Measurements from ENCODE around the gene CYTH1. TPM values are rescaled to one million over a fixed set of nuclear protein-coding genes. Genes with fewer than 3 reads are reported as not detected.
A peak's percentile ranks its signal among the peaks of the same experiment; 100 is the strongest.

CYTH1 gene
- total and polyA plus RNA-seq, 2 donors (not counting 1 experiment from before 2014, with no cell fraction given), result 255 to 353 TPM

DNA sequence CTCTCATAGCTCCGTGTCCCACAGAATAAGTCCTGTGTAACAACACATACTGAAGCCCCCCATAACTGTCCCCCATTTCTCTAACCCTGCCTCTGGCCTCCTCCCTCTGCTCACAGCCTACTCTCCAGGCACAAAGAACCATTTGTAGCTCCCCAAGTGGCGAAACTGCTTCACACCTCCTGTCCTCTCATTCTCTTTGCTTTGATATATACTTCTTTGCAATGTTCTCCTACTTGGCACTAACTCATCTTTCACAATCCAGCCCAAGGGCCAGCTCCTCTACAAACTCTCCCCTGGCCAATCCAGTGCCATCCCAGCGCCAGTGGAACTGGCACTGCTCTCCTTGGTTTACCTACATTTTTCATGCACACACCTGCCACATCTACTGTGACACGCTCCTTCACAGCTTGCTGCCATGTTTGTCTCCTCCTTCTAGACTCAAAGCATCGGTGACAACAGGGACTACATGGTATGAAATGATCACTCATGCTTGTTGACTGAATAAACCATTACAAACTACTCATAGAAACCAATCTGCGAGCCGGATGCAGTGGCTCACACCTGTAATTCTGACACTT lies 12.8 kb downstream of the CYTH1 start:
- peaks cover 41% of the 10 kb centered on the region for H3K4me1 Mint-ChIP-seq
- H3K36me3 ChIP-seq (replicated peaks in 1 of 2; ENCODE audit: control extremely low read depth in 1 of 2, control insufficient read depth in 1 of 2, extremely low read depth in 1 of 2, insufficient read depth in 2 of 2, low read length in 1 of 2), result peaks cover 0 to 9% of the 10 kb centered on the region in 2 experiments
- WGBS (ENCODE audit: insufficient coverage), result 96% methylated on average over 6 of the region's 7 CpGs
- peak overlapping the region; percentile 47 for H3K4me2 ChIP-seq (replicated peaks; ENCODE audit: low read depth, low read length, poor library complexity, severe bottlenecking)
- H2AFZ ChIP-seq (ENCODE audit: insufficient read depth, low read depth, low read length, poor library complexity, severe bottlenecking), result no peak overlapping the region
- no peak overlapping the region for H3K27ac Mint-ChIP-seq
- H3K4me3 ChIP-seq (ENCODE audit: control extremely low read depth in 1 of 5, extremely low read depth in 1 of 5, insufficient read depth in 1 of 5, low read depth in 2 of 5, low read length in 4 of 5), result peak overlapping the region in 1 of 5 experiments; percentile 9
- TF ChIP-seq, protein P1, sequence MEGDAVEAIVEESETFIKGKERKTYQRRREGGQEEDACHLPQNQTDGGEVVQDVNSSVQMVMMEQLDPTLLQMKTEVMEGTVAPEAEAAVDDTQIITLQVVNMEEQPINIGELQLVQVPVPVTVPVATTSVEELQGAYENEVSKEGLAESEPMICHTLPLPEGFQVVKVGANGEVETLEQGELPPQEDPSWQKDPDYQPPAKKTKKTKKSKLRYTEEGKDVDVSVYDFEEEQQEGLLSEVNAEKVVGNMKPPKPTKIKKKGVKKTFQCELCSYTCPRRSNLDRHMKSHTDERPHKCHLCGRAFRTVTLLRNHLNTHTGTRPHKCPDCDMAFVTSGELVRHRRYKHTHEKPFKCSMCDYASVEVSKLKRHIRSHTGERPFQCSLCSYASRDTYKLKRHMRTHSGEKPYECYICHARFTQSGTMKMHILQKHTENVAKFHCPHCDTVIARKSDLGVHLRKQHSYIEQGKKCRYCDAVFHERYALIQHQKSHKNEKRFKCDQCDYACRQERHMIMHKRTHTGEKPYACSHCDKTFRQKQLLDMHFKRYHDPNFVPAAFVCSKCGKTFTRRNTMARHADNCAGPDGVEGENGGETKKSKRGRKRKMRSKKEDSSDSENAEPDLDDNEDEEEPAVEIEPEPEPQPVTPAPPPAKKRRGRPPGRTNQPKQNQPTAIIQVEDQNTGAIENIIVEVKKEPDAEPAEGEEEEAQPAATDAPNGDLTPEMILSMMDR (IDR thresholded peaks at IDR 0.05), result no peak
- TF ChIP-seq EZH2 (IDR thresholded peaks at IDR 0.05; ENCODE audit: borderline replicate concordance, insufficient read depth, low read depth, low read length, poor library complexity, severe bottlenecking), result no peak
- no peak overlapping the region for H3K9ac ChIP-seq (ENCODE audit: low read length)
- peaks cover 38% of the 10 kb centered on the region for H4K20me1 ChIP-seq (ENCODE audit: control insufficient read depth, insufficient read depth, low read length, poor library complexity, severe bottlenecking)
- H3K79me2 ChIP-seq (ENCODE audit: control insufficient read depth, insufficient read depth, low read length), result peaks cover 100% of the 10 kb centered on the region
- POLR2A ChIA-PET, result interaction anchor here (1.9 kb wide), 1 partner anchor 10 kb away, joined by 10 read pairs; no protein-coding TSS in a partner anchor
- DNase-seq (no peak), ATAC-seq (ENCODE audit: low read depth) (no peak)
- H3K27me3 Mint-ChIP-seq, result no peaks in the 10 kb centered on the region
- no peaks in the 10 kb centered on the region for H3K9me3 ChIP-seq (ENCODE audit: control extremely low read depth in 1 of 3, control insufficient read depth in 2 of 3, insufficient read depth in 1 of 3, low read length in 2 of 3)
- intact Hi-C loops (cut with micrococcal nuclease), result no loop called here
- H3K27me3 ChIP-seq (replicated peaks in 1 of 4; ENCODE audit: control extremely low read depth in 1 of 4, control insufficient read depth in 3 of 4, insufficient read depth in 4 of 4, low read length in 3 of 4), result no peaks in the 10 kb centered on the region
- peak overlapping the region in 1 of 2 donors; percentile 70 for H3K27ac ChIP-seq (ENCODE audit: low read length in 2 of 2)
- CTCF ChIA-PET, result interaction anchor here (0.6 to 6.9 kb wide), 8 partner anchors 12 to 62 kb away, joined by 3 to 46 read pairs (median 5); no protein-coding TSS in a partner anchor
- H3K4me1 ChIP-seq (ENCODE audit: control insufficient read depth in 2 of 2, insufficient read depth in 2 of 2, low read length in 2 of 2), result peaks cover 89 to 98% of the 10 kb centered on the region in 2 donors
- H3K4me3 Mint-ChIP-seq, result no peak overlapping the region
- no peaks in the 10 kb centered on the region for H3K9me3 Mint-ChIP-seq (ENCODE audit: insufficient read depth)

DNA sequence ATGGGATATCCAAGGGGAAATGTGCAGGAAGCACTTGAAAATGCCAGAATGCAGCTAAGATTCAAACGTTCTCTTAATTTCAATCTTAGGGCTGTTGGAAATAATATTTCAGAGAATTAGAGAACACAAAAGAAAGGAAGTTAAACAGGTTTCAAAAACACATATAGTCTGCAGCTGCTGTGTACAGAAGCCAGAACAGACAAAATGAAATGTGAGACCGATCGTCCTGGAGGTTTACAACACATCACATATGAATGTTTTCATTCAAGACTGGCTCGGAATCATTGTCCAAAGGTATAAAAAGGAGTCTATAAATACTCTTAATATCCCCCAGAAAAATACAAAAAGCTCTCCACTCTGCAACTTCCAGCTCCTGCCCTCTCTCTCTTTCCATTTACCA lies 14.3 kb downstream of the CYTH1 start:
- intact Hi-C loops (cut with micrococcal nuclease), result no loop called here
- Histone ChIP-seq H3K27me3 (replicated peaks in 1 of 4; ENCODE audit: control extremely low read depth in 1 of 4, control insufficient read depth in 3 of 4, insufficient read depth in 4 of 4, low read length in 3 of 4) (no peaks in the 10 kb centered on the region), H3K9me3 (ENCODE audit: control extremely low read depth in 1 of 3, control insufficient read depth in 2 of 3, insufficient read depth in 1 of 3, low read length in 2 of 3) (no peaks in the 10 kb centered on the region), H4K20me1 (ENCODE audit: control insufficient read depth, insufficient read depth, low read length, poor library complexity, severe bottlenecking) (peaks cover 38% of the 10 kb centered on the region), H3K4me2 (replicated peaks; ENCODE audit: low read depth, low read length, poor library complexity, severe bottlenecking) (peak overlapping the region; percentile 47), H3K27ac (ENCODE audit: low read length in 2 of 2) (peak overlapping the region; percentile 55 to 70), H3K36me3 (replicated peaks in 1 of 2; ENCODE audit: control extremely low read depth in 1 of 2, control insufficient read depth in 1 of 2, extremely low read depth in 1 of 2, insufficient read depth in 2 of 2, low read length in 1 of 2) (peaks cover 0 to 9% of the 10 kb centered on the region in 2 experiments), H3K9ac (ENCODE audit: low read length) (no peak overlapping the region), H2AFZ (ENCODE audit: insufficient read depth, low read depth, low read length, poor library complexity, severe bottlenecking) (no peak overlapping the region), H3K4me1 (ENCODE audit: control insufficient read depth in 2 of 2, insufficient read depth in 2 of 2, low read length in 2 of 2) (peaks cover 79 to 88% of the 10 kb centered on the region in 2 donors), H3K79me2 (ENCODE audit: control insufficient read depth, insufficient read depth, low read length) (peaks cover 100% of the 10 kb centered on the region), H3K4me3 (ENCODE audit: control extremely low read depth in 1 of 5, extremely low read depth in 1 of 5, insufficient read depth in 1 of 5, low read depth in 2 of 5, low read length in 4 of 5) (no peak overlapping the region)
- no peak overlapping the region for H3K27ac Mint-ChIP-seq
- ChIA-PET POLR2A (interaction anchor here (0.7 to 1.0 kb wide), 2 partner anchors 33 to 57 kb away, joined by 3 read pairs; no protein-coding TSS in a partner anchor), CTCF (interaction anchor here (0.7 to 6.9 kb wide), 3 partner anchors 11 to 59 kb away, joined by 3 to 46 read pairs (median 3); no protein-coding TSS in a partner anchor)
- 0% methylated on average over 2 of the region's 4 CpGs for WGBS (ENCODE audit: insufficient coverage)
- H3K4me3 Mint-ChIP-seq, result no peak overlapping the region
- TF ChIP-seq EZH2 (IDR thresholded peaks at IDR 0.05; ENCODE audit: borderline replicate concordance, insufficient read depth, low read depth, low read length, poor library complexity, severe bottlenecking), result no peak
- TF ChIP-seq, protein P1 (IDR thresholded peaks at IDR 0.05), result no peak
- peaks cover 41% of the 10 kb centered on the region for H3K4me1 Mint-ChIP-seq
- no peak for ATAC-seq (ENCODE audit: low read depth)
- no peaks in the 10 kb centered on the region for H3K27me3 Mint-ChIP-seq
- H3K9me3 Mint-ChIP-seq (ENCODE audit: insufficient read depth), result no peaks in the 10 kb centered on the region
- no peak for DNase-seq

All from B cell (primary cell).